Transverse colon (tissue), 4 donors: Measurements from ENCODE around the gene IMPDH1. TPM values are rescaled to one million over a fixed set of nuclear protein-coding genes. Genes with fewer than 3 reads are reported as not detected.

ENCODE experiments used
- DNase-seq: peaks from one replicate; pipeline ENCODE4 v3.0.0-alpha.2; 2019
- H3K27ac ChIP-seq, 4 donors: fragments of 200-600 bp; sonication (generic); 2 replicates each; pipeline ENCODE4 v1.5.1; 2016 to 2018; ENCODE audit warnings: inconsistent platforms in 4 of 4
- H3K27me3 ChIP-seq: fragments of 200-600 bp; sonication (generic); 2 replicates; pipeline ENCODE4 v1.5.1; 2017; ENCODE audit warnings: inconsistent platforms
- H3K36me3 ChIP-seq, 4 donors: fragments of 200-600 bp; sonication (generic); 2 replicates each; pipeline ENCODE4 v1.5.1; 2017 to 2019; ENCODE audit warnings: inconsistent platforms in 4 of 4
- H3K4me1 ChIP-seq, 4 donors: fragments of 200-600 bp; sonication (generic); 2 replicates each; pipeline ENCODE4 v1.5.1; 2017 to 2020; ENCODE audit warnings: inconsistent platforms in 4 of 4
- H3K4me3 ChIP-seq, 4 donors: fragments of 200-600 bp; sonication (generic); 1 replicate in 1 of 4; 2 replicates in 3 of 4; pipeline versions ENCODE4 v1.5.1 to v1.6.1; 2017 to 2019; ENCODE audit warnings: inconsistent platforms in 4 of 4
- H3K9me3 ChIP-seq, 2 donors: fragments of 200-600 bp; sonication (generic); 2 replicates each; pipeline ENCODE4 v1.5.1; 2017 to 2019; ENCODE audit warnings: inconsistent platforms in 2 of 2
- CTCF ChIP-seq, 5 experiments: fragments of 200-600 bp in 3 of 5; fragments of 450-650 bp in 2 of 5; sonication (generic) in 3 of 5; IDR thresholded peaks; 1 replicate in 2 of 5; 2 replicates in 3 of 5; pipeline ENCODE4 v1.5.1; 2016 to 2017; ENCODE audit warnings: antibody characterized with exemption in 5 of 5, inconsistent platforms in 3 of 5, mild to moderate bottlenecking in 2 of 5, moderate library complexity in 1 of 5
- EP300 ChIP-seq: sonication (generic); formaldehyde crosslinking; IDR thresholded peaks from one replicate; pipeline ENCODE4 v1.6.1; 2017; ENCODE audit warnings: antibody characterized with exemption, low read depth
- POLR2A ChIP-seq: fragments of 450-650 bp; IDR thresholded peaks from one replicate; pipeline ENCODE4 v1.6.1; 2016; ENCODE audit warnings: antibody characterized with exemption, mild to moderate bottlenecking, moderate library complexity
- POLR2AphosphoS5 ChIP-seq, 3 donors: sonication (generic); formaldehyde crosslinking; IDR thresholded peaks; one replicate each; pipeline ENCODE4 v1.6.1; 2016; ENCODE audit warnings: antibody characterized with exemption in 3 of 3
- WGBS, 2 donors: methylation state at CpG; one replicate each; pipeline ENCODE4 v1.1.5; 2018; ENCODE audit warnings: low coverage in 1 of 2; 5-methylcytosine and 5-hydroxymethylcytosine counted together
- in situ Hi-C, 4 donors: fragments of 200-750 bp; cut with MboI; loops; one replicate each; pipeline versions ENCODE4 v1.15.0 to v1.15.1; 2017; ENCODE audit warnings: low sequenced_read_pairs in 3 of 4, low pct_ligation_motif_present in 1 of 4, low pct_unique_long_range_greater_than_20kb in 1 of 4
- intact Hi-C: fragments of 100-400 bp; cut with DNase I; formaldehyde crosslinking; loops from one replicate; pipeline ENCODE4 v1.15.1; 2023; ENCODE audit warnings: low total_unique reads
- total RNA-seq, 4 donors: library from RNA; depleted of rRNA; stranded (reverse); fragments of >200 nt; gene quantifications; one replicate each; pipeline ENCODE4 v1.1.0, GENCODE V29; 2016

IMPDH1 gene
- total RNA-seq, 4 donors from 2014 or later = 21.4 to 189 (median 44.2) TPM

GRCh38 chr7:128435327-128435686, 25.5 kb upstream of the IMPDH1 start:
- DNase-seq = no peak
- Histone ChIP-seq H3K4me3 (no peak overlapping the region), H3K27me3 (no peaks in the 10 kb centered on the region), H3K9me3 (no peaks in the 10 kb centered on the region), H3K27ac (no peak overlapping the region), H3K4me1 (peaks cover 0 to 7% (median 0%) of the 10 kb centered on the region in 4 donors), H3K36me3 (no peaks in the 10 kb centered on the region)
- intact Hi-C loops = no loop called here
- in situ Hi-C loops = no loop called here
- WGBS, 2 donors = 48 to 61% methylated on average over 3 of the region's 3 CpGs
- TF ChIP-seq CTCF (IDR thresholded peaks at IDR 0.05) (no peak), POLR2A (no peak)

- Histone ChIP-seq H3K36me3 (no peaks in the 10 kb centered on the region), H3K27me3 (no peaks in the 10 kb centered on the region), H3K9me3 (no peaks in the 10 kb centered on the region), H3K4me1 (peaks cover 0 to 7% (median 0%) of the 10 kb centered on the region in 4 donors), H3K4me3 (no peak overlapping the region), H3K27ac (no peak overlapping the region)
- intact Hi-C loops (no loop called here), in situ Hi-C loops (no loop called here)
- TF ChIP-seq CTCF (IDR thresholded peaks at IDR 0.05) = no peak
- TF ChIP-seq EP300 = no peak
- 23 to 70% methylated on average over 2 to 4 of the region's 4 CpGs for WGBS, 2 donors
- no peak for DNase-seq
Observed at GRCh38 chr7:128434413-128435326, 24.9 kb upstream of the IMPDH1 start.

- no peaks in the 10 kb centered on the region for H3K9me3 ChIP-seq
- no peaks in the 10 kb centered on the region for H3K27me3 ChIP-seq
- H3K4me3 ChIP-seq = no peak overlapping the region
- TF ChIP-seq EP300 (no peak), CTCF (IDR thresholded peaks at IDR 0.05) (no peak), POLR2A (no peak), POLR2AphosphoS5 (IDR thresholded peaks at IDR 0.05) (no peak)
- 68 to 80% methylated on average over 1 to 2 of the region's 2 CpGs for WGBS, 2 donors
- DNase-seq = no peak
- intact Hi-C loops = no loop called here
- no peak overlapping the region for H3K27ac ChIP-seq
- no peaks in the 10 kb centered on the region for H3K36me3 ChIP-seq
- H3K4me1 ChIP-seq = peaks cover 0 to 7% (median 2%) of the 10 kb centered on the region in 4 donors
- in situ Hi-C loops = no loop called here
Observed at GRCh38 chr7:128431754-128432153, 22.0 kb upstream of the IMPDH1 start.

- H3K27ac ChIP-seq = no peak overlapping the region
- intact Hi-C loops (no loop called here), in situ Hi-C loops (no loop called here)
- H3K9me3 ChIP-seq = no peaks in the 10 kb centered on the region
- no peak for DNase-seq
- H3K27me3 ChIP-seq = no peaks in the 10 kb centered on the region
- H3K36me3 ChIP-seq = no peaks in the 10 kb centered on the region
- TF ChIP-seq POLR2AphosphoS5 (IDR thresholded peaks at IDR 0.05) (no peak), EP300 (no peak), CTCF (IDR thresholded peaks at IDR 0.05) (no peak), POLR2A (no peak)
- H3K4me1 ChIP-seq = peaks cover 0 to 7% (median 2%) of the 10 kb centered on the region in 4 donors
- 59% methylated on average over 5 of the region's 6 CpGs; no CpG with 5 or more reads in 1 of the 2 donors for WGBS, 2 donors
- H3K4me3 ChIP-seq = no peak overlapping the region
Observed at GRCh38 chr7:128431221-128431620, 21.4 kb upstream of the IMPDH1 start.
